Tibial nerve (tissue), 3 donors: ENCODE measurements around the gene ACY1.

Experiments
- POLR2A ChIP-seq, 2 donors: fragments of 450-650 bp; IDR thresholded peaks; one replicate each; pipeline ENCODE4 v1.6.1; 2017; ENCODE audit warnings: antibody characterized with exemption in 2 of 2, mild to moderate bottlenecking in 2 of 2, moderate library complexity in 2 of 2
- TF ChIP-seq, protein P1 (sequence below), 5 experiments: fragments of 200-600 bp in 3 of 5; fragments of 450-650 bp in 2 of 5; sonication (generic) in 3 of 5; IDR thresholded peaks; one replicate each; pipeline ENCODE4 v1.5.1; 2016 to 2019; ENCODE audit warnings: antibody characterized with exemption in 5 of 5, mild to moderate bottlenecking in 3 of 5, moderate library complexity in 2 of 5

DNA sequence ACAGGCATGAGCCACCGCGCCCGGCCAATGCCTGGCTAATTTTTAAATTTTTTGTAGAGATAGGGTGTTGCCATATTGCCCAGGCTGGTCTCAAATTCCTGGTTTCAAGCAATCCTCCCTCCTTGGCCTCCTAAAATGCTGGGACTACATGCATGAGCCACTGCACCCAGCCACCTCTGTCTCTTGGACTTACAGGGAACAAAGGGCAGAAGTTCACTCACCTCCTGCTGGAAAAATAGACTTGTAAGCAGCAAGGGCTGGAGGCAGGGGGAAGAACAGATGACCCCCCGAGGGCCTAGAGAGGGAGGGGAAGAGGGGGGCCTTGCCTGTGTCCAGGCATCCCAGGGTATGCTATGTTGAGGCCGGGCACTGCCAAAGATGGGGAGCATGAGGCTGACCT is 50.9 kb downstream of the ACY1 start:
- TF ChIP-seq, protein P1, sequence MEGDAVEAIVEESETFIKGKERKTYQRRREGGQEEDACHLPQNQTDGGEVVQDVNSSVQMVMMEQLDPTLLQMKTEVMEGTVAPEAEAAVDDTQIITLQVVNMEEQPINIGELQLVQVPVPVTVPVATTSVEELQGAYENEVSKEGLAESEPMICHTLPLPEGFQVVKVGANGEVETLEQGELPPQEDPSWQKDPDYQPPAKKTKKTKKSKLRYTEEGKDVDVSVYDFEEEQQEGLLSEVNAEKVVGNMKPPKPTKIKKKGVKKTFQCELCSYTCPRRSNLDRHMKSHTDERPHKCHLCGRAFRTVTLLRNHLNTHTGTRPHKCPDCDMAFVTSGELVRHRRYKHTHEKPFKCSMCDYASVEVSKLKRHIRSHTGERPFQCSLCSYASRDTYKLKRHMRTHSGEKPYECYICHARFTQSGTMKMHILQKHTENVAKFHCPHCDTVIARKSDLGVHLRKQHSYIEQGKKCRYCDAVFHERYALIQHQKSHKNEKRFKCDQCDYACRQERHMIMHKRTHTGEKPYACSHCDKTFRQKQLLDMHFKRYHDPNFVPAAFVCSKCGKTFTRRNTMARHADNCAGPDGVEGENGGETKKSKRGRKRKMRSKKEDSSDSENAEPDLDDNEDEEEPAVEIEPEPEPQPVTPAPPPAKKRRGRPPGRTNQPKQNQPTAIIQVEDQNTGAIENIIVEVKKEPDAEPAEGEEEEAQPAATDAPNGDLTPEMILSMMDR (IDR thresholded peaks at IDR 0.05): no peak
- no peak for TF ChIP-seq POLR2A (IDR thresholded peaks at IDR 0.05)
